T-helper 1 cell (primary cell): ENCODE results near the gene ANGEL2.
"Not testable (repeated sequence)": the region's sequence is repeated elsewhere in the genome, so short reads cannot be mapped to it uniquely, and the experiment has no call there.

Source experiments
- DNase-seq, 5 donors: peaks; one replicate each; pipeline ENCODE4 v3.0.0-alpha.2; 2012 to 2020

Gene ANGEL2

DNA sequence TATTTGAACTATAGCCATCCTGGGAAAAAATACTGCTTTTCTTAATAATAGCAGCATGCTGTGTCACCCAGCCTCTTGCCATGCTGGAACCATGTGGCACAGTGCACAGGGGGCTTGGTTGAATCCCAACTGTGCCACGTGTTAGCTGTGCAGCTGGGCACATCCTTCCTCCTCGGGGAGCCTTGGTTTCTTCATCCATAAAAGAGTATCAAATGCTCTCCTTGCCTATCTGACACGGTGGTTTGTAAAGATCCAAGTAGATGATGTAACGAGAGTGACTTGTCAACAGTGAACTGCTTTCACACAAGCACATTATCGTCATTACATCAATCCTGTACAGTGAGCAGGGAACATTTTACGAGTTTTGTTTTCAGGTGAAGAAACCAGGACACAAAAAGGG is 41.0 kb downstream of the ANGEL2 start:
- no peak for DNase-seq

DNA sequence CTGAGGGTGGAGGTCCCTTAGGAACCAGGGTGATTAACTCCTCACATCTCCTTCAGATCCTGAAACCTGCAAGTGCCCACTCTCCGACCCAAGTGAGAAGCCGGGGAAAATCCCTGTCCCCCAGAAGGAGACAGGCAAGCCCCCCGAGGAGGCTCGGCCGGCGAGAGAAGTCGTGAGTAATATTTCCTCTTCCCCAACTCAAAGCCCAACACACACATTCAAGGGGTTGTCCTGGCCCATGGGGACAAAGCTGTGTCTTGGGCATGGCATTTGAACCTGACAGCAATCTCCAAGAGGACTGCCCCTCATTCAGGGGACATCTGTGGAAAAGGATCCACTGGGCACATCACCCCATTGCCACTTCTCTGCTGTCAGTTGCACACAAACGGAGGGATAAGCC is 41.8 kb downstream of the ANGEL2 start:
- DNase-seq: no peak

DNA sequence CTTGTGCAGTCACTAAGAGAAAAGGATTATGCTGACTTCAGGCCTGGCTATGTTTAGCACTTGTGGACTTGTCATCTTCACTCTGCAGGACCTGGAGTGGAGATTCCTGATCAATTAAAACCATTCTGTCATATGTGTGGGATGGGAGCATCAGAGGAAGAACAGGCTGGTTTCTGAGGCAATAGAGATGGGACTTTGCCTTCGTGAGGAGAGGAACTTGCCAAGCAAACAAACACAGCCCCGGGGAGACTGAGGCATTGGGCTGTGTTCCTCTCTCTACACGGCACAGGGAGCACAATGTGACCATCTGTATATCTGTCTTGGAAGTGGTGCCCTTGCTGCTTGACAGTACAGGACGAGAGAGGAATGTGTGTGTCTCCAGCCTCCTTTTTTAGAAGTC is 42.2 kb downstream of the ANGEL2 start:
- no peak for DNase-seq

DNA sequence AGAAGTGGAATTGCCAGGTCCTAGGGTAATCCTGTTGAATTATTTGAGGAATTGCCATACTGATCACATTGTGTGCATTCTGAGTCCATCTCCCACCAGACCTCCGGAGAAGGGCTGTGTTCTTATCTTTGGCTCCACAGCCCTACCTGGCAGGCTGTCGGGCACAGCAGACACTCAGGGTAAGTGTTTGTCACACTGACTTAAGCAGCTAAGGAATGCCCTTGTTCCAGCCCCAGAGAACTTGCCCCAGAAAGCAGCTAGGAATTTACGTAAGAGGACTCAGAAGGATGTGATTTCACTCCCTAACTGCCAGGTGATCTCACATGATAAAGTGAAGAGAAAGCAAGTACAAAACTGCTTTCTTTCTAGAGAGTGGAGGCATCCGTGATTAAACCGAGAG is 44.4 kb downstream of the ANGEL2 start:
- no peak for DNase-seq

- DNase-seq: no peak
Observed at GRCh38 chr1:212970085-212970484, 45.6 kb downstream of the ANGEL2 start.

GRCh38 chr1:212968368-212968863 is 47.3 kb downstream of the ANGEL2 start:
- DNase-seq: no peak

DNA sequence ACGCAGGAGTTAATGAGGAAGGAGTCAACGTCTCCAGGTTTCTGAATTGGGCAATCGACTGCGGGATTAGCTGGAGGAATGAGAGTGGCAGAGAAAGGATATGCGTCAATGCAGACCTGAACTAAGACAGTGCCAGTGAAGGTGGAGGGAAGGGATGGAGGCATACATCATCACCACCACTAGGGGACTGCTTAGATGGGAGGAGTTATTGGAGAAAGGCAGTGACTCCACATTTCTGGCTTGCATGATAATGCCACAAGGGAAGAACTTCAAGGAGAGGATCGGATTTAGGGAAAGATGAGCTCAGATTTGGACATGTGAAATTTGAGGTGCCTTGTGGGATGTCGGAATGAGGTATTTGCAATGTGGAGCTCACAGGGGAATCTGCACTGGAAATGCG is 47.9 kb downstream of the ANGEL2 start:
- no peak for DNase-seq

DNA sequence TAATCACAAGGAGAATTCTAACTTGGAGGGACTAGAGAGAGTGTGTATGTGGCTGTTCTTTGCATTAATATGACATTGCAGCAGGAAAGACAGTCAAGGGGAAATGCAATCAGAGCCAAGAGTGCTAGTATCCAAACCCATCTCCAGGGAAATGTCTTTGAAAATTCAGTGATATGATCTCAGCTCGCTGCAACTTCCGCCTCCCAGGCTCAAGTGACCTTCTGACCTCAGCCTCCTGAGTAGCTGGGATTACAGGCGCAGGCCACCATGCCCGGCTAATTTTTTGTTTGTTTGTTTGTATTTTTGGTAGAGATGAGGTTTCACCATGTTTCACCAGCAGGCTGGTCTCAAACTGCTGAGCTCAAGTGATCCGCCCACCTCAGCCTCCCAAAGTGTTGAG is 49.1 kb downstream of the ANGEL2 start:
- no peak for DNase-seq

DNA sequence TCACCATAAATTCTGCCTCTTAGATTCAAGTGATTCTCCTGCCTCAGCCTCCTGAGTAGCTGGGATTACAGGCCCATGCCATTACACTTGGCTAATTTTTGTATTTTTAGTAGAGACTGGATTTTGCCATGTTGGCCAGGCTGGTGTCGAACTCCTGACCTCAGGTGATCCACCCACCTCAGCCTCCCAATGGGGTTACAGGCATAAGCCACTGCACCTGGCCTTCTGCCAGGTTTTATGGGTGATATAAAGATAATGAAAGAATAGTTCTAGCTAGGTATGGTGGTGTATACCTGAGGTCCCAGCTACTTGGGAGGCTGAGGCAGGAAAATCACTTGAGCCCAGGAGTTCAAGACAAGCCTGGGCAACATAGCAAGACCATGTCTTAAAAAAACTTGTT is 50.7 kb downstream of the ANGEL2 start:
- not testable (repeated sequence) for DNase-seq

- no peak for DNase-seq
Observed at GRCh38 chr1:212964102-212964501, 51.6 kb downstream of the ANGEL2 start.

DNA sequence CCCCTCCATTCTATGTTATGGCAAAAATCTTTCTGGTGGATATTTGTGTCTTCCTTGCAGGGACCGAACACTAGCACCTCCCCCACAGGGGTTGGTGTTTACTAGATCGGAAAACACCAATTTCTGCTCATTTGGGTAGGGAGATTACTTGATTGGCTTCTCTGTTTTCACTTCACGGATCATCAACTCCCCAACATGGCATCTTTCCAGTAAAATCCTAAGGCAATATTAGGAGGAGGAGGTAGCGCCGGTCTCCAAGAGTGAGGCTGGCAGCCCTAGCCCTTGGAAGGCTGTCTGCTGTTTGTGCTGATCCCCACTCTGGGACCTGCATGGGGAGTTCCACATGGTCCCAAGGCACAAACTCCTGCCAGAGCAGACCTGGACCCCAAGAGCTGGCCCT is 53.2 kb downstream of the ANGEL2 start:
- DNase-seq: no peak

DNA sequence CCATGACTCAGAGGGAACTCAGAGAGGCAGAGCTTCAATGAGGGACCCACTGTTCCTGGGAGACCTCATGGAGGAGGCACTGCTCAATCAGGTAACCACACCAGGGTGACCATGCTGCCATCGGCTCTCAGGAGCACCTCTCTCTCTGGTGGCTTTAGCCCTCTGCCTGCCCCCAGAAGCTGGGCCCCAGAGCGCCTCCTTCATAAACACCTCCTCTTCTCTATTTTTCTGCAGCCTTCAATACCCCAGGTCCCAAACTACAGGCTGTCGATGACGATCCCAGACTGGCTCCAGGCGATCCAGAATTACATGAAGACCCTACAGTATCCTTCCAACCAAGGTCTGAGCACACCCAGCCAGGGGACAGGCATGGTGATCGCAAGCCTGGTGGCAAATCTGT is 54.7 kb downstream of the ANGEL2 start:
- no peak for DNase-seq

DNA sequence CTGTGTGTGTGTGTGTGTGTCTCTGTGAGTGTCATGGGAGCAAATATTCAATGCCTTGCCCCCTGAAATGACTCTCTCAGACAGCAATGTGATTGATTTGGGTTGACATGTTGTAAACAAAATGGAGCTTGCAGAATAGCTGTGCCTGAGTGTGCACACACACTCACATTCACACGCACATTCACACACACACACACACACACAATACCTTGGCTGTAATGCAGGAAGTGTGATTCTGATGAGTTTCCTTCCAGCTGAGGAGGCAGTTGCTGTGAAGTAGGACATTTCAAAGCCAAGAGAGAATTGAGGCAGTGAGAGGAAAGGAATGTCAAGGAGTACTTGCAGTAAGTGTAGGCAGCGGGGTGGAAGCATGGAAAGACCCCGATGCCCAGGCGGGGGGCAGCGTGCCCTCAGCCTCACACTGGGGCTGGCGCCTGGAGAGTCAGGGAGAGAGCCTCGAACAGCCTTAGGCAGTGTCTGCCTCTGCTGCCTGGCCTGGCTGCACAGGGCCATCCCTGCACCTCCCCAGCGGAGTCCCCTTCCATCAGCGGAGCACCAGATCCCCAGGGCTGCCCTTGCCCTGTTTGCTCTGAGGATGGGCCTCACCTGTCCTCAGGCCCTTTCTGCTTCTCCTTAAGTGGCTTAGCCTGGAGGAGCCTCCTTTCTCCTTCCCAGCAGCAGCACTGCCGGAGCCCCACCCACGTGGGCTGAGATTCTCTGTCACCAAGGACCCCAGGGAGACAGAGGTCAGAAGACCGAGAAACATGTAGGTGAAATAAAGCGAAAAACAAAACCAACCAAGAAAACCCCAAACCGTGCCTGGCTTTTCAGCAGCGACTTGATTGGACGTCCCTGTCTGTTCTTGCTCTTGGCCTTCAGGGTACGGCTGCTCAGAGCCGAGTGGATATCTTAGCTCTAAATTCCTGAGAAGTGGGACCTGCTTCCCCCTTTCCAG is 56.1 kb downstream of the ANGEL2 start:
- DNase-seq: no peak

- no peak for DNase-seq
Observed at GRCh38 chr1:212958175-212958574, 57.5 kb downstream of the ANGEL2 start.

- no peak for DNase-seq
Observed at GRCh38 chr1:212957546-212957945, 58.1 kb downstream of the ANGEL2 start.

DNA sequence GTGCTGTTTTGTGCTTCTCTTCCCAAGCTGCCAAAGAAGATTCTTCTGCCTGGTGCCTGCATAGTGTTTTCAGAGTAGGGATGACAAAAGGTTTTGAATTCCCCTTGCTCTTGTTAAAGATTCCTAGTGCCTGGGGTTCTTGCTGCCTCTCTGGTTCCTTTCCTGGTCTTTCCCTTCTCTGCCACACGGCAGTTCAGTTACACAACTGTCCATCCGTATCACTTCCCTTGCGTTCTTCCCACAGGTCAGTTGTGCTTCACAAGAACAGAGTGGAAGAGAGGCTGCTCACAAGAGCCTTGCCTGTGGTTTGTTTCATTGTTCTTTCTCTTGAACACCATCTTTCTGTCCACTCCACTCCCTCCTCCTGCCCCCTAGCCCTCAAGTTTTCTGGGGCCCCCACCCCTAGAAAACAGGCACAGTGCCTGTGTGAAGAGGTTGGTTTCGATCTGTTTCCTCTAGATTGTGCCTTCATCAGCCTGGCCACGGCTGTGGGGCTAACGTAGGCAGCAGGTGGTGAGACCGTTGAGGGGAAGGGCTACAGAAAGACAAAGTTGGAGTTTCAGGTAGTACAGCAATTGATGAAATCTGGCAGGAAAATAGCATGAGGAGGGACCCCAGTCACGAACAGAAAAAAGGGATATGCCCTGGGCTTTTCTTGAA is 59.6 kb downstream of the ANGEL2 start:
- DNase-seq: no peak

DNA sequence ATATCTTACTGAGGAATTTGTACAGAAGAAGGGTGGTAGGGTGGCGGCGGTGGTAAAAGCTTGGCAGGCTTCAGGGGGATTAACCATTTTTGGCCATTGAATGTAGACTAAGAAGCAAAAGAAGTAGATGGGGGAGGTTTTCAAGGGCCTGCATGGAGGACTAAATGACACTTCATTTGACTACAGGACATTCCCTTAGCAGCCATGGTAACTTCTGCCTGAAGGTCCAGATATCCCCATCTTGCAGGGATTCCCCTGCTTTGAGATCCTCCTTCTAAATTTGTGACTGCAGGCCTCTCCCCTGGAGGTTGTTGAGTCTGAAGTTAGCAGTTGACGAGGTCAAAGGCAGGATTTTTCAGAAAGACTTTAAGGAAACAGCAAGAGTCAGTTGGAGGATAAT is 60.6 kb downstream of the ANGEL2 start:
- DNase-seq: no peak

DNA sequence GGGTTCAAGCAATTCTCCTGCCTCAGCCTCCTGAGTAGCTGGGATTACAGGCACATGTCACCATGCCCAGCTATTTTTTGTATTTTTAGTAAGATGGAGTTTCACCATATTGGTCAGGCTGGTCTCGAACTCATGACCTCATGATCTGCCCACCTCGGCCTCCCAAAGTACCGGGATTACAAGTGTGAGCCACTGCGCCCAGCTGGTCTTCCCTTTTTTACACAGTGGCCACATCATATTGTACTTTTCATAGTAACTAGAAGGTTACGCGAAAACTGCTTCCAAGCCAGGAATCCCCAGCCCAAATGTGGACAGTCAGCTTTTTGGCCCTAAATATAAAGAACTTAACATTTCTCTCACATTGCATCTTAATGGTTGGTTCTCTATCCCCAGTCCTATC is 61.2 kb downstream of the ANGEL2 start:
- no peak for DNase-seq

DNA sequence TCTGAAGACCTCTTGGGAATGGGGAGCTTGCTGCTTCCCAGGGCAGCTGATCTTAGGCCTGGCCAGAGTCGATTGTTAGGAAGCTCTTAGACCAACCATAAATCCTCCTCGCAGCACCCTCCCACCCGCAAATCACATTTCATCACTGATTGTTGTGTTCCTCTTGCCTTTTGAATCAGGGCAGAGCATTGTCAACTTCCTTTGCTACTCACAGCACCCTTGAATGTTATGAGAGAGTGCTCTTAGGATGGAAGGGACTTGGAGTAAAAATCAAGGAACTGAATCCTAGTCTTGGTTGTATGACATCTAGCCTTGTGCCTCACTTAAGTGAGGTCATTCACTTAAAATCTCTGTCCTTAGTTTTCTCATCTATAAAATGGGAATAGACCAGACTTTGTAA is 62.3 kb downstream of the ANGEL2 start:
- DNase-seq: no peak

- DNase-seq: no peak
Observed at GRCh38 chr1:212952641-212952976, 63.1 kb downstream of the ANGEL2 start.

- DNase-seq: no peak
Observed at GRCh38 chr1:212951947-212952640, 63.6 kb downstream of the ANGEL2 start.

- no peak for DNase-seq
Observed at GRCh38 chr1:212951126-212951946, 64.3 kb downstream of the ANGEL2 start.
